ENCODE measurements around the gene CHKB. TPM values are rescaled to one million over a fixed set of nuclear protein-coding genes. Genes with fewer than 3 reads are reported as not detected.
"Not testable (repeated sequence)": the region's sequence is repeated elsewhere in the genome, so short reads cannot be mapped to it uniquely, and the experiment has no call there.

CHKB gene
- total RNA-seq, 1 donor from 2014 or later, result 28.1 TPM

DNA sequence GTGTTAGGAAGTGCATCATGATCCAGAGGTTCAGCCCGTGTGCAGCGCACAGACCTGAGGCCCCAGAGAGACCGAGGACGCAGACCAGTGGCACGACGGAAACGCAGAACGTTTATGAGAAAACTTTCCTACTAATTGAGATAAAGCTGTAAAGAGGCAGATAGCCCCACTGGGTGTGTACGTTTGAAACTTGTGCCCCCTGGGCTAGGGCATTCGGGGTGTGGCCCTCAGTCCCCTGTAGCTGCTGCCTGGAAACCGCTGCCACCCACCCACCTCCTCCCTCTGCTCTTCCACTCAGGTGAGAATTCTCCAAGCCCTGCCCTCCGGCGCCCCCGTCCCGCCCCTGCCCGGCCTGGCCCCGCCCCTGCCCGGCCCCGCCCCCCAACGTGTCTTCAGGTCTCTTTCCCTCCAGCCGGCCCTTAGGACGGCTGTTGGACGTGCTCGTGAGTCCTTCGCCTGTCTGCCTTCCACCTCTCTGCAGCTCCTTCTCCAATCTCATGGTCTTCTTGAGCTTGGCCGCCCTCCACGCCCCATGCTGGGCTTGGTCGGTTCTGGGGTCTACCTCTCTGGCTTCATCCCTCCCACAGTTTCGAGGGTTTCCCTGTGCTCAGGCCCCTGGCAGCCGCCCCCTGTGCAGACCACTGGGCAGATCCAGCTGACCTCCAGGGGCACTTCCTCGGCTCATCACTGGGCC is 30.0 kb upstream of the CHKB start:
- FAIRE-seq, result no peak
- DNase-seq (ENCODE audit: low spot score in 2 of 2), result peak in 1 of 2 donors; percentile 45

DNA sequence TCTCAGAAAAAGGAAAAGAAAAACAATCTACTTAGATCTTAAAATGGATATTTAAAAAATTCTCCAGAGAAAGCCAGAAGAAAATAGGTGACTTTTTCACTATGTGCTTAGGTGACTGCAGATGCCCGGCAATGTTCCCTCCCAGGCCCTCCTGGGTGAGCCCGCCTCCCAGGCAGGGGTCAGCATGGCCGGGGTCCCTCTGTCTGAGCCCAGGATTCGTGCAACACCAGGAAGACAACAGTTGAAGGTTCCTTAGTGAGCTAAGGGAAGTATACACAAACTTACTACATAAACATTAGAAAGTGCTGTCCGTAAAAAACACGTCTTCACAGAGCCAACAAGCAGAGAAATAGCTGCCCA is 29.5 kb upstream of the CHKB start:
- FAIRE-seq (no peak), DNase-seq (ENCODE audit: low spot score in 2 of 2) (no peak)

DNA sequence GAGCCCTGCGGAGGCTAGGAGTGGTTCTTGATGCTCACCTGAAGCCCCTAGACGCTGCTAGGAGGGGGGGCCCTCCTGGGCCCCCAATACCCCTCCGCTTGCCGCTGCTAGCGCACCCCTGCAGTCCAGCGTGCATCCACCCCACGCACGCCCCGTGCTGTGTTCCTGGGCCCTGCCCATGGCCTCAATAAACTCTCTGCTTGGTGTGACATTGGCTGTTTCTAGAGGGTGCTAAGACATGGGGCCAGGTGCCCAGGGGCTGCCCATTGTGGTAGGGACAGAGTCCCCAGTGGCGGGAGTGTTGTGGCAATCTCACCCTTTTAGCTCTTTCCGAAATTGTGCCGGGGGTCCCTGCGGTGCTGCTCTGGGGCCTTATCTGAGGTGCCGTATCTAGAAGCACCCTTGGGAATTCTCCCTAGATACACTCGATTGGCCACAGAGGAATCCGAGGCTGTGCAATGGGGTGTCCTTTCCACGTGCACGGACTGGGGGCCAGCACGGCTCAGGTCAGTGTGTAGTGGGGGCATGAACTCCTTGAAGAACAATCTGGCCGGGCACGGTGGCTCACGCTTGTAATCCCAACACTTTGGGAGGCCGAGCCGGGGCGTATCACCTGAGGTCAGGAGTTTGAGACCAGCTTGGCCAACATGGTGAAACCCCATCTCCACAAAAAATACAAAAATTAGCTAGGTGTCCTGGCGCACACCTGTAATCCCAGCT is 28.9 kb upstream of the CHKB start:
- no peak for DNase-seq (ENCODE audit: low spot score in 2 of 2)
- no peak for FAIRE-seq

DNA sequence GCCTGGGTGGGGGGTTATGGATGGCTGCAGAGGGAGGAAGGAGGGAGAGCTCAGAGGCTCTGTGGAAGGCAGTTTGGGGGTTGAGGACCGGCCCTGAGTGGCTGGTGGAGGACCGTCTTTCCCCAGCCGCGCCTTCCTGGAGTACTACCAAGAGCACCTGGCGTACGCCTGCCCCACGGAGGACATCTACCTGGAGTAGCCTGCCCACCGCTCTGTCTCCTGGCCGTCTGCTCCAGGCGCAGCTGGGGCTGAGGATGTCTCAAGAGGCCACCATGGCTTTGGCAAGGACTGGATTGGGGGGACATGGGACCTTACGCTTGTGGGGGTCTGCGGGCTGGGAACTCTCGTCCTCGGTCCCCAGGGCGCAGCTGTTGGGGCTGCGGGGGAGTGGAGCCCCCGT is 27.9 kb upstream of the CHKB start:
- FAIRE-seq, result no peak
- no peak for DNase-seq (ENCODE audit: low spot score in 2 of 2)

DNA sequence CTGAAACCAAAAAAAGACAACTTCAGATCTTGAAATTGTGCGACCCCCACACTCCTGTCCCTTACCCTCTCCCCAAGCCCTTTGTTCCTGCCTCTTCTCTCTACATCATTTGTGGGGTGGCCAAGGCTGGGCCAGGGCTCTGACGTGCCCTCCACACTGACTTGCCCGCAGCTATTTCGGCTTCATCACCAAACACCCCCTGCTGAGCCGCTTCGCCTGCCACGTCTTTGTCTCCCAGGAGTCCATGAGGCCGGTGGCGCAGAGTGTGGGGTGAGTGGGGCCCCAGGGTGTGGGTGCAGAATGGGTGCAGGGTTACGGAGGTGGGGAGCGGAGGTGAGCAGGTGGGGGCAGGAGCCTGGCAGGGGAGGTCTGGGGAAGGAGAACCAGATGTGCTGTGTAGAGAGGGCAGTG is 27.4 kb upstream of the CHKB start:
- DNase-seq (ENCODE audit: low spot score in 2 of 2), result no peak
- FAIRE-seq, result no peak

GRCh38 chr22:50609599-50609998 is 26.9 kb upstream of the CHKB start:
- FAIRE-seq (no peak), DNase-seq (ENCODE audit: low spot score in 2 of 2) (no peak)

GRCh38 chr22:50608996-50609395 is 26.3 kb upstream of the CHKB start:
- DNase-seq (ENCODE audit: low spot score in 2 of 2) (no peak), FAIRE-seq (no peak)

DNA sequence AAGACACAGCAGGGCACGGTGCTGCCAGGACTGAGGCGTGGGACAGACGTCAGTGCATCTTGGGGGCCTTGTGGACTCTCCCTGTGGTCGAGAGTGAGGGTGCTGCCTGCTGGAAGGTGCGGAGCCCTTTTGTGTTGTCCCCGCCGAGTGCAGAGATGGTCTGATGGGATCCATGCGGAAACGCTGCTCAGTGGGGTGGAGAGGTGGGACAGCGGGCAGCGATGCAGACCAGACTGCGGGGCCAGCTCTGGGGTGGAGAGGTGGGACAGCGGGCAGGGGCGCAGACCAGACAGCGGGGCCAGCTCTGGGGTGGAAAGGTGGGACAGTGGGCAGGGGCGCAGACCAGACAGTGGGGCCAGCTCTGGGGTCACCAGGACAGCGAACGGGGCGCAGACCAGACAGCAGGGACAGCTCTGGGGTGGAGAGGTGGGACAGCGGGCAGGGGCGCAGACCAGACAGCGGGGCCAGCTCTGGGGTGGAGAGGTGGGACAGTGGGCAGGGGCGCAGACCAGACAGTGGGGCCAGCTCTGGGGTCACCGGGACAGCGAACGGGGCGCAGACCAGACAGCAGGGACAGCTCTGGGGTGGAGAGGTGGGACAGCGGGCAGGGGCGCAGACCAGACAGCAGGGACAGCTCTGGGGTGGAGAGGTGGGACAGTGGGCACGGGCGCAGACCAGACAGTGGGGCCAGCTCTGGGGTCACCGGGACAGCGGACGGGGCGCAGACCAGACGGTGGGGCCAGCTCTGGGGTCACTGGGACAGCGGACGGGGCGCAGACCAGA is 25.6 kb upstream of the CHKB start:
- FAIRE-seq; DNase-seq (ENCODE audit: low spot score in 2 of 2): not testable (repeated sequence)

DNA sequence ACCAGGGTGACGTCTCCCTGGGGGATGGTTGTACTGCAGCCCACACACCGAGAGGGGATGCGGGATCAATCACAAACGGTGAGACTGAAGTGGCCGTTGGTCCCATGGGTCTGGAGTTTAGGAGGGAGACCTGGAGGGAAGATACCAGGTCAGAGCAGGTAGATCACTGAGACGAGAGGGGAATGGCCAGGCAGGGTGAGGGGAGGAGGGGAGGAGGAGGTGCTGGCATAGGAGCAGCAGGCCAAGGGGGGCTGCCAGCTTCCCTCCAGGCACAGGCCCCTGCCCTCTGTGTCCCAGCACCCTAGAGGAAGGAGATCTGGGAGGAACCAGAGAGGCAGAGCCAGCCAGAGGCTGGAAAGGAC is 25.0 kb upstream of the CHKB start:
- no peak for DNase-seq (ENCODE audit: low spot score in 2 of 2)
- FAIRE-seq, result no peak

DNA sequence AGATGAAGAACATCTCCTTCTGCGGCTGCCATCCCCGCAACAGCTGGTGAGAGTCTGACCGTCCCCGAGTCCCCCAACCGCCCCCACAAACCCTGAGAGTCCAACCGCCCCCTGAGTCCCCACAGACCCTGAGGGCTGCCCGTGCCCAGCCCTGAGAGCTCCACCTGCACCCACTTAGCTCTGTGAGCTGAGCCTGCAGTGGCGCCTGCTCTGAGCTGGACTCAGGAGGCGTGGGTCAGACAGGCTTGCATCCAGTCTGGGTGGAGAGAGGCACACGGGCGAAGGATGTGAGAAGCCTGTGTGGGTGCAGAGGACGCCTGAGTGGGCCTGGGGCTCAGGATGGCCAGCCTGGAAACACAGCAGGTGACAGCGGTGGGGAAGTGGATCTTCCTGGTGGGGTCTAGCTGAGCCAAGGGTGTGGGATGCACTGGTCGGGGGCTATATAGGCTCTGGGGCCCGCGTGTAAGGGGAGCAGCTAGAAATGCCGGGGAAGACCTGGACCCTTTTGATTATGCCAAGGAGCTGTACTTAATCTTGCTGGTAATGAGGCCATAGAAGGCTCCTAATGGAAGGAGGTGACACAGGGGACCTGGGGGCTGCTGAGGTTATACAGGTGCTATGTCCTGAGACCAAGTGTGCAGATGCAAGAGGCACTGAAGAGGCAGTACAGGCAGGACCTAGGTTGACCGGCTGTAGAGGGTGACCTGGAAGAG is 24.5 kb upstream of the CHKB start:
- peak in 1 of 2 donors; percentile 30 for DNase-seq (ENCODE audit: low spot score in 2 of 2)
- no peak for FAIRE-seq

GRCh38 chr22:50606165-50606945 is 23.7 kb upstream of the CHKB start:
- FAIRE-seq (no peak), DNase-seq (ENCODE audit: low spot score in 2 of 2) (peak in 1 of 2 donors; percentile 37)

GRCh38 chr22:50605613-50606074 is 23.0 kb upstream of the CHKB start:
- no peak for FAIRE-seq
- no peak for DNase-seq (ENCODE audit: low spot score in 2 of 2)

DNA sequence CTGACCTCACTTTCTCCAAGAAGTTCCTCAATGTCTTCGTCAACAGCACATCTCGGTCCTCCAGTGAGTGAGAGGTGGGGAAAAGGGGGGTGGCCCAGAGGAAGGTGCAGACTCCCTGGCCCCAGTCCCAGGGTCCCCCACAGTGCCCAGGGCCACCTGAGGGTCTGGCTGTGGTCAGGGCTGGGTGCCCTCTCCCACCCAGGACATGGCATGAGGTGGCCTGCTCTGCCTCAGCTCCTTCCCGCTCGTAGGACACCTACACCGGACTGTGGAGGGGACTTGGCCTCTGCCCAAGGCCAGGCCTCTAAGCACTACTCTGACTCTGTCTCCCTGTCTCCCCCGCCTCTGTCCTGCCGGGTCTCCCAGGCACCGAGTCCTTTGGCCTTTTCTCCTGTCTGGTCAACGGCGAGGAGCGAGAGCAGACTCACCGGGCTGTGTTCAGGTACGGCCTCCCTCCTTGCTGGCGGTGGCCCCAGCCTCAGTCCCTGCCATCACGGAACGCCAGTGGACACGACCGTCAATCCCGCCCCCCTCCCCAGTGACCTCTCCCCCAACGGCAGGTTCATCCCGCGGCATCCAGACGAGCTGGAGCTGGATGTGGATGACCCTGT is 22.5 kb upstream of the CHKB start:
- FAIRE-seq, result no peak

DNA sequence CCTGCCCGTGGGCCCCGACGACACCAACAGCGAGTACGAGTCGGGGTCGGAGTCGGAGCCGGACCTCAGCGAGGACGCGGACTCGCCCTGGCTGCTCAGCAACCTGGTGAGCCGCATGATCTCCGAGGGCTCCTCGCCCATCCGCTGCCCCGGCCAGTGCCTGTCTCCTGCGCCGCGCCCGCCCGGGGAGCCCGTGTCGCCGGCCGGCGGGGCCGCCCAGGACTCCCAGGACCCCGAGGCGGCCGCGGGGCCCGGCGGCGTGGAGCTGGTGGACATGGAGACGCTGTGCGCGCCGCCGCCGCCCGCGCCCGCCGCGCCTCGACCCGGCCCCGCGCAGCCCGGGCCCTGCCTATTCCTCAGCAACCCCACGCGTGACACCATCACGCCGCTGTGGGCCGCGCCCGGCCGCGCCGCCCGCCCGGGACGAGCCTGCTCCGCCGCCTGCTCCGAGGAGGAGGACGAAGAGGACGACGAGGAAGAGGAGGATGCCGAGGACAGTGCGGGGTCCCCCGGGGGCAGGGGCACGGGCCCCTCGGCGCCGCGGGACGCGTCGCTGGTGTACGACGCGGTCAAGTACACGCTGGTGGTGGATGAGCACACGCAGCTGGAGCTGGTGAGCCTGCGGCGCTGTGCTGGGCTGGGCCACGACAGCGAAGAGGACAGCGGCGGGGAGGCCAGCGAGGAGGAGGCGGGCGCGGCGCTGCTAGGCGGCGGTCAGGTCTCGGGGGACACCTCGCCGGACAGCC is 21.8 kb upstream of the CHKB start:
- DNase-seq (ENCODE audit: low spot score in 2 of 2) (no peak), FAIRE-seq (no peak)

More for the DNA sequence above, 22.5 kb upstream of the CHKB start:
- no peak for DNase-seq (ENCODE audit: low spot score in 2 of 2)

GRCh38 chr22:50603511-50604255 is 21.0 kb upstream of the CHKB start:
- FAIRE-seq, result no peak

GRCh38 chr22:50602338-50602700 is 19.7 kb upstream of the CHKB start:
- peak; percentile 27 to 51 for DNase-seq (ENCODE audit: low spot score in 2 of 2)
- FAIRE-seq, result no peak

More at GRCh38 chr22:50603511-50604255, 21.0 kb upstream of the CHKB start:
- no peak for DNase-seq (ENCODE audit: low spot score in 2 of 2)

GRCh38 chr22:50601669-50602337 is 19.2 kb upstream of the CHKB start:
- DNase-seq (ENCODE audit: low spot score in 2 of 2), result peak in 1 of 2 donors; percentile 49
- FAIRE-seq, result no peak

Data from frontal cortex (tissue), 4 donors.